Measurements from ENCODE around the gene LRP3.

LRP3 gene

DNA sequence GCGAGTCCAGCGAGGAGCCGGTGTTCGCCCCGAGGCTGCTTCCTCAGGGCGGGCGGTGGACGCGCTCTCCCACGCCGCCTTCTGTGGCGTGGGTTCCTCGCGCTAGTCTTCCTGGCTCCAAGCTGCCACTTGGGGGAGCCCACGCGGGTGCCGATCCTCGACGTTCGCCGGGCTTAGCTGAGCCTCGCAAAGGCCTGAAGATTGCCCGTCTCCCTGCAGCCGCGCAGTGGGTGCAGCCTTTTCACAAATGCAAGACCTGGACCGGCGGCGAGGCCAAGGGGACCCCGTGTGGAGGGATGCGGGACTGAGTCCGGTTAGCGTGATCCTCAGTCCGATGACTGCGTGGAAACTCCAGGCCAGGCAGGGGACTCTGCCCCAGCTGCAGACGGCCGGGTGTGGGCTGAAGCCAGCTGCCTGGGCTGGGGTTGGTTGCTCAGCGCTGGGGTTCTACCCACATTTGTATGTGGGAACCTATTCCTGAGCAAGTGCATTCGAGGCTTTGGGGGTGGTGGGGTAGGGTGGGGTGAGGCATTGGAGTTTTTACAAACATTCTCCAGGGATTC lies 16.6 kb upstream of the LRP3 start:
- TF ChIP-seq EP300 (IDR thresholded peaks at IDR 0.05; ENCODE audit: borderline replicate concordance): 0 out of 2 replicates have a peak, but pooled peaks have one; percentile 1
- 0 out of 2 replicates have a peak, but pooled peaks have one; percentile 14 for TF ChIP-seq TCF12 (IDR thresholded peaks at IDR 0.05; ENCODE audit: low read depth)
- TF ChIP-seq, protein P1, sequence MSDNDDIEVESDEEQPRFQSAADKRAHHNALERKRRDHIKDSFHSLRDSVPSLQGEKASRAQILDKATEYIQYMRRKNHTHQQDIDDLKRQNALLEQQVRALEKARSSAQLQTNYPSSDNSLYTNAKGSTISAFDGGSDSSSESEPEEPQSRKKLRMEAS (IDR thresholded peaks at IDR 0.05): 0 out of 2 replicates have a peak, but pooled peaks have one; percentile 44
- no peak for TF ChIP-seq ZBTB7A (IDR thresholded peaks at IDR 0.05; ENCODE audit: low read depth)

DNA sequence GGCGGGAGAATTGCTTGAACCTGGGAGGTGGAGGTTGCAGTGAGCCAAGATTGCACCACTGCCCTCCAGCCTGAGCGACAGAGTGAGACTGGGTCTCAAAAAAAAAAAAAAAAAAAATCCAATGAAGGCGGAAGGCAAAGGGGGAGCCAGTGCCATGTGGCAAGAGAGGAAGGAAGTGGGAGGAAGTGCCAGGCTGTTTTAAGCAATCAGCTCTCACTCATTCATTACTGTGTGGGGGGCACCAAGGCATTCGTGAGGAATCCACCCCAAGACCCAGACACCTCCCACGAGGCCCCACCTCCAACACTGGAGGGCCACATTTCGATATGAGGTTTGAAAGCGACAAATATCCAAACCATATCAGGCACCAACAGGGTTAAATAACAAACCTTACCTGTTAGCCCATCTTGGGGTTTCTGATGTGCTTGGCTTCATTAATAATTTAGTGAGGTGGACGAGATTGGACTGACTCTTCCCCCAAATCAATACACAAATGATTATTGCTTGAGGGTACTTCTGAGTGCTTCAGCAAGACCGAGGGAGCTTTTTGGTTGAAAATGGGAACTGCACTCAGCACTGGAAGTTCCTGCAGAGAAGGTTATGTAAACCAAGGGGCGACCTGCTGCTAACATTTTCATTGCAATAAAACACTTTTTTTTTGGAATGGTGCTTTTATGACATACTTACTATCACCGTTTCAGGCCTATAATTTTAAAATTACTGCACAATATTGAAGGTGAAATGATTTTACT lies 7.5 kb upstream of the LRP3 start:
- TF ChIP-seq FOXM1 (IDR thresholded peaks at IDR 0.05; ENCODE audit: borderline replicate concordance, low read depth): no peak
- TF ChIP-seq TEAD4 (IDR thresholded peaks at IDR 0.05): no peak
- TF ChIP-seq ZBTB7A (IDR thresholded peaks at IDR 0.05; ENCODE audit: low read depth): no peak
- no peak for TF ChIP-seq NFIC (IDR thresholded peaks at IDR 0.05)
- no peak for TF ChIP-seq EP300 (IDR thresholded peaks at IDR 0.05; ENCODE audit: borderline replicate concordance)
- TF ChIP-seq, protein P1 (IDR thresholded peaks at IDR 0.05): no peak
- no peak for TF ChIP-seq YY1 (IDR thresholded peaks at IDR 0.05; ENCODE audit: low read depth)
- no peak for TF ChIP-seq CREB1 (IDR thresholded peaks at IDR 0.05; ENCODE audit: low read depth)

DNA sequence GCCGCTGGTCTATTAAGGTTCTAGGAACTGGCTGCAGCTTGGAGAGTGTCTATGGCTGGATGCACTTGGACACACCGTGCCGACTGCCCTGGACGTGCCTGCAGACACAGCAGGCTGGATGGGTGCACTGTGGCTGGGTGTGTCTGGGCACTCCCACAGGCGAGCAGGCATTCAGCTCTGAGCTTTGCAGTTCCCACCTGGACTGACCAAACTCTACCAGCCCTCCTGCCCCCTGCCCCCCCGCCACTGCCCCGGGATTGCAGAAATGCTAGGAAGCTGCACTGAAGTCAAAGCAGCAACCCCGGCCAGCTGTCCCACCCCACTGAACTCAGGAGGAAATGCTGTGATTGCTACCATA lies 7.0 kb upstream of the LRP3 start:
- TF ChIP-seq EP300 (IDR thresholded peaks at IDR 0.05; ENCODE audit: borderline replicate concordance): no peak
- TF ChIP-seq, protein P2, sequence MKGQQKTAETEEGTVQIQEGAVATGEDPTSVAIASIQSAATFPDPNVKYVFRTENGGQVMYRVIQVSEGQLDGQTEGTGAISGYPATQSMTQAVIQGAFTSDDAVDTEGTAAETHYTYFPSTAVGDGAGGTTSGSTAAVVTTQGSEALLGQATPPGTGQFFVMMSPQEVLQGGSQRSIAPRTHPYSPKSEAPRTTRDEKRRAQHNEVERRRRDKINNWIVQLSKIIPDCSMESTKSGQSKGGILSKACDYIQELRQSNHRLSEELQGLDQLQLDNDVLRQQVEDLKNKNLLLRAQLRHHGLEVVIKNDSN (IDR thresholded peaks at IDR 0.05): no peak
- TF ChIP-seq, protein P3, sequence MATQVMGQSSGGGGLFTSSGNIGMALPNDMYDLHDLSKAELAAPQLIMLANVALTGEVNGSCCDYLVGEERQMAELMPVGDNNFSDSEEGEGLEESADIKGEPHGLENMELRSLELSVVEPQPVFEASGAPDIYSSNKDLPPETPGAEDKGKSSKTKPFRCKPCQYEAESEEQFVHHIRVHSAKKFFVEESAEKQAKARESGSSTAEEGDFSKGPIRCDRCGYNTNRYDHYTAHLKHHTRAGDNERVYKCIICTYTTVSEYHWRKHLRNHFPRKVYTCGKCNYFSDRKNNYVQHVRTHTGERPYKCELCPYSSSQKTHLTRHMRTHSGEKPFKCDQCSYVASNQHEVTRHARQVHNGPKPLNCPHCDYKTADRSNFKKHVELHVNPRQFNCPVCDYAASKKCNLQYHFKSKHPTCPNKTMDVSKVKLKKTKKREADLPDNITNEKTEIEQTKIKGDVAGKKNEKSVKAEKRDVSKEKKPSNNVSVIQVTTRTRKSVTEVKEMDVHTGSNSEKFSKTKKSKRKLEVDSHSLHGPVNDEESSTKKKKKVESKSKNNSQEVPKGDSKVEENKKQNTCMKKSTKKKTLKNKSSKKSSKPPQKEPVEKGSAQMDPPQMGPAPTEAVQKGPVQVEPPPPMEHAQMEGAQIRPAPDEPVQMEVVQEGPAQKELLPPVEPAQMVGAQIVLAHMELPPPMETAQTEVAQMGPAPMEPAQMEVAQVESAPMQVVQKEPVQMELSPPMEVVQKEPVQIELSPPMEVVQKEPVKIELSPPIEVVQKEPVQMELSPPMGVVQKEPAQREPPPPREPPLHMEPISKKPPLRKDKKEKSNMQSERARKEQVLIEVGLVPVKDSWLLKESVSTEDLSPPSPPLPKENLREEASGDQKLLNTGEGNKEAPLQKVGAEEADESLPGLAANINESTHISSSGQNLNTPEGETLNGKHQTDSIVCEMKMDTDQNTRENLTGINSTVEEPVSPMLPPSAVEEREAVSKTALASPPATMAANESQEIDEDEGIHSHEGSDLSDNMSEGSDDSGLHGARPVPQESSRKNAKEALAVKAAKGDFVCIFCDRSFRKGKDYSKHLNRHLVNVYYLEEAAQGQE (IDR thresholded peaks at IDR 0.05; ENCODE audit: low read depth): no peak

DNA sequence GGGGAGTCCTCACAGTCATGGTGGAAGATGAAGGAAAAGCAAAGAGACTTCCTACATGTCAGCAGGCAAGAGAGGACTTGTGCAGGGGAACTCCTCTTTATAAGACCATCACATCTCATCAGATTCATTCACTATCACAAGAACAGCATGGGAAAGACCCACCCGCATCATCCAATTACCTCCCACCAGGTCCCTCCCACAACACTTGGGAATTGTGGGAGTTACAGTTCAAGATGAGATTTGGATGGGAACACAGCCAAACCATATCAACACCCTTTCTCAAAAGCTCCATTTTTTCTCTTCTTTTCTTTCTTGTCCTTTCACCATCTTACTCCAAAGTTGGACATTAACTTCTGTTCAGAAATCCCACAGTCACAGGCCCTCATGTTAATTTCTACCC lies 4.7 kb upstream of the LRP3 start:
- TF ChIP-seq, protein P2 (IDR thresholded peaks at IDR 0.05): no peak
- TF ChIP-seq, protein P3 (IDR thresholded peaks at IDR 0.05; ENCODE audit: low read depth): no peak
- TF ChIP-seq ZBTB7A (IDR thresholded peaks at IDR 0.05; ENCODE audit: low read depth) (no peak), NFIC (IDR thresholded peaks at IDR 0.05) (no peak), CEBPB (IDR thresholded peaks at IDR 0.05) (no peak), EP300 (IDR thresholded peaks at IDR 0.05; ENCODE audit: borderline replicate concordance) (no peak), YY1 (IDR thresholded peaks at IDR 0.05; ENCODE audit: low read depth) (no peak), TEAD4 (IDR thresholded peaks at IDR 0.05) (no peak), TAF1 (IDR thresholded peaks at IDR 0.05; ENCODE audit: low read depth) (no peak), EGR1 (IDR thresholded peaks at IDR 0.05) (no peak)

DNA sequence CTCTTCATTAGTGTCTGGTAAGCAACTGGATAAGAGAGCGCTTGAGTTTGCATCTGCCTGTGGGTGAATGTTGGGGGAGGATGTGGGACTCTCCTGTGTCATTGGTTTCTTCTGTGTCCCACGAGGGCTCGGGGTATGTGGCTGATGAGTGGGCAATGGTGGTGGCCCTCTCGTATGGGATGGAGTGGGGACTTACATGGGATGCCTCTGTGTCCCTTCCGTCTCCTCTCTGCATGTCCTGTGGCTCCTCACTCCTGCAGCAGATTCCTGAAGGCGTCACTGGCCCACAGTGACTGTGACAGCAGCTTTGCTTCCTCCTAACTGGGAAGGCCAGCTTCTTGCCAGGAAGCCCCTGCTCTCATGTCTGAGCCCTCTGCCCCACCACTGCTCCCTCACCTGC lies 2.6 kb upstream of the LRP3 start:
- no peak for TF ChIP-seq CREB1 (IDR thresholded peaks at IDR 0.05; ENCODE audit: low read depth)
- no peak for TF ChIP-seq TCF12 (IDR thresholded peaks at IDR 0.05; ENCODE audit: low read depth)
- no peak for TF ChIP-seq YY1 (IDR thresholded peaks at IDR 0.05; ENCODE audit: low read depth)
- TF ChIP-seq FOXM1 (IDR thresholded peaks at IDR 0.05; ENCODE audit: borderline replicate concordance, low read depth): no peak
- TF ChIP-seq CEBPB (IDR thresholded peaks at IDR 0.05): no peak
- TF ChIP-seq TAF1 (IDR thresholded peaks at IDR 0.05; ENCODE audit: low read depth): no peak
- no peak for TF ChIP-seq EP300 (IDR thresholded peaks at IDR 0.05; ENCODE audit: borderline replicate concordance)
- no peak for TF ChIP-seq TEAD4 (IDR thresholded peaks at IDR 0.05)

DNA sequence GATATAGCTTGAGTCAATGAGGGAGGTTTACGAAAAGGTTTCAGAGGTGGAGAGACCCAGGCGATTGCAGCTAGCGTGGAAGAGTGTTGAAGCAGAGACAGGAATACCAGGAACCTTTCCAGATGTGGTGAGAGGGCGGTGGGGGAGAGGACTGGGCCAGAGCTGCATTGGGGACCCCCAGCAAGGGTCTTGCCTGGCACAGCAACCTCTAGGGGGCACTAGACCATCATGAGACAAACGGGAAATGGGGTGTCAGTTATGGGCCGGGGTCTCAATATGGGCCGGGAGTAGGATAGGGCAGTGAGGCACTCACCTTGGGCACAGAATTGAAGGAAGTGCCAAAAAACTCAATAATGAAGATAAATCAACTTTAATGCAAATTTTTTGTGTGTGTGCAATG lies 2.1 kb upstream of the LRP3 start:
- peak; percentile 34; the same call in 1 of the 2 replicates for TF ChIP-seq RAD21 (IDR thresholded peaks at IDR 0.05; ENCODE audit: low read depth)
- TF ChIP-seq EGR1 (IDR thresholded peaks at IDR 0.05): no peak
- TF ChIP-seq ZBTB7A (IDR thresholded peaks at IDR 0.05; ENCODE audit: low read depth): peak; percentile 45; the same call in 1 of the 2 replicates
- TF ChIP-seq TCF12 (IDR thresholded peaks at IDR 0.05; ENCODE audit: low read depth): no peak
- TF ChIP-seq CREB1 (IDR thresholded peaks at IDR 0.05; ENCODE audit: low read depth): no peak
- no peak for TF ChIP-seq CEBPB (IDR thresholded peaks at IDR 0.05)
- no peak for TF ChIP-seq YY1 (IDR thresholded peaks at IDR 0.05; ENCODE audit: low read depth)
- TF ChIP-seq, protein P2 (IDR thresholded peaks at IDR 0.05): no peak
- TF ChIP-seq NFIC (IDR thresholded peaks at IDR 0.05): no peak
- no peak for TF ChIP-seq TAF1 (IDR thresholded peaks at IDR 0.05; ENCODE audit: low read depth)
- TF ChIP-seq TEAD4 (IDR thresholded peaks at IDR 0.05): no peak

All from Ishikawa (cell line).